Osteocyte (in vitro differentiated cells): ENCODE results near the gene HYCC1. TPM values are rescaled to one million over a fixed set of nuclear protein-coding genes. Genes with fewer than 3 reads are reported as not detected.

ENCODE experiments used
- DNase-seq: peaks from one replicate; pipeline ENCODE4 v3.0.0; 2021; ENCODE audit warnings: mixed read lengths; ENCODE audit not compliant: unreplicated experiment; ENCODE audit errors: extremely low spot score
- H3K27ac Mint-ChIP-seq: one replicate; pipeline ENCODE4 v1.8.0; 2021; ENCODE audit warnings: mild to moderate bottlenecking, mixed read lengths; ENCODE audit not compliant: unreplicated experiment
- H3K27me3 Mint-ChIP-seq: one replicate; pipeline ENCODE4 v1.8.0; 2021; ENCODE audit warnings: mixed read lengths; ENCODE audit not compliant: unreplicated experiment
- H3K36me3 Mint-ChIP-seq: one replicate; pipeline ENCODE4 v1.8.0; 2021; ENCODE audit warnings: mixed read lengths; ENCODE audit not compliant: unreplicated experiment
- H3K4me1 Mint-ChIP-seq: one replicate; pipeline ENCODE4 v1.8.0; 2021; ENCODE audit warnings: mixed read lengths; ENCODE audit not compliant: unreplicated experiment
- H3K4me3 Mint-ChIP-seq: one replicate; pipeline ENCODE4 v1.8.0; 2021; ENCODE audit warnings: mild to moderate bottlenecking, moderate library complexity, mixed read lengths; ENCODE audit not compliant: unreplicated experiment
- H3K9me3 Mint-ChIP-seq: one replicate; pipeline ENCODE4 v1.8.0; 2021; ENCODE audit warnings: mixed read lengths; ENCODE audit not compliant: unreplicated experiment
- total RNA-seq: library from RNA; stranded (reverse); gene quantifications from 2 replicates; pipeline ENCODE4 v1.2.1, GENCODE V29; 2021
- TF ChIP-seq, protein P1 (sequence below): fragments of 200-600 bp; sonication (generic); IDR thresholded peaks from 2 replicates; pipeline ENCODE4 v1.5.0; 2021; ENCODE audit warnings: antibody characterized with exemption, mild to moderate bottlenecking, moderate library complexity

The HYCC1 gene
- total RNA-seq, 1 donor from 2014 or later = 56.9 TPM

DNA sequence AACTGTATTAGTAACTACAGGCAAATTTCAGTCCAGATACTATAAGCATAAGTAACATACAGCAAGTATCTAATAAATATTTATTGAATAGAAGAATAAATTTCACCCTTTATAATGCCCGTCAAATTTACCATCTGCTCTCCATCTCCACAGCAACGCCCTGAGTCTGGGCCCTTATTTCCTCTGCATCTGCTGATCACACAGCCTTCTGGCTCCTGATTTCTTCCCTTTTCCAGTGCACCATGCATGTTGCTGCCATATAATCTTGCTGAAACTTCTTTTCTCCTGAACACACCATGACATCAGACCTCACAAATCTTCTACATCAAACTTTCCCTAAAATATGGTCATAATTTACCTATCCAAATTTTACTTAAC is 15.4 kb downstream of the HYCC1 start:
- H3K36me3 Mint-ChIP-seq = no peaks in the 10 kb centered on the region
- no peak overlapping the region for H3K27ac Mint-ChIP-seq
- DNase-seq = no peak
- peaks cover 38% of the 10 kb centered on the region for H3K4me1 Mint-ChIP-seq
- no peak overlapping the region for H3K4me3 Mint-ChIP-seq
- no peaks in the 10 kb centered on the region for H3K27me3 Mint-ChIP-seq
- TF ChIP-seq, protein P1, sequence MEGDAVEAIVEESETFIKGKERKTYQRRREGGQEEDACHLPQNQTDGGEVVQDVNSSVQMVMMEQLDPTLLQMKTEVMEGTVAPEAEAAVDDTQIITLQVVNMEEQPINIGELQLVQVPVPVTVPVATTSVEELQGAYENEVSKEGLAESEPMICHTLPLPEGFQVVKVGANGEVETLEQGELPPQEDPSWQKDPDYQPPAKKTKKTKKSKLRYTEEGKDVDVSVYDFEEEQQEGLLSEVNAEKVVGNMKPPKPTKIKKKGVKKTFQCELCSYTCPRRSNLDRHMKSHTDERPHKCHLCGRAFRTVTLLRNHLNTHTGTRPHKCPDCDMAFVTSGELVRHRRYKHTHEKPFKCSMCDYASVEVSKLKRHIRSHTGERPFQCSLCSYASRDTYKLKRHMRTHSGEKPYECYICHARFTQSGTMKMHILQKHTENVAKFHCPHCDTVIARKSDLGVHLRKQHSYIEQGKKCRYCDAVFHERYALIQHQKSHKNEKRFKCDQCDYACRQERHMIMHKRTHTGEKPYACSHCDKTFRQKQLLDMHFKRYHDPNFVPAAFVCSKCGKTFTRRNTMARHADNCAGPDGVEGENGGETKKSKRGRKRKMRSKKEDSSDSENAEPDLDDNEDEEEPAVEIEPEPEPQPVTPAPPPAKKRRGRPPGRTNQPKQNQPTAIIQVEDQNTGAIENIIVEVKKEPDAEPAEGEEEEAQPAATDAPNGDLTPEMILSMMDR = no peak
- no peaks in the 10 kb centered on the region for H3K9me3 Mint-ChIP-seq

DNA sequence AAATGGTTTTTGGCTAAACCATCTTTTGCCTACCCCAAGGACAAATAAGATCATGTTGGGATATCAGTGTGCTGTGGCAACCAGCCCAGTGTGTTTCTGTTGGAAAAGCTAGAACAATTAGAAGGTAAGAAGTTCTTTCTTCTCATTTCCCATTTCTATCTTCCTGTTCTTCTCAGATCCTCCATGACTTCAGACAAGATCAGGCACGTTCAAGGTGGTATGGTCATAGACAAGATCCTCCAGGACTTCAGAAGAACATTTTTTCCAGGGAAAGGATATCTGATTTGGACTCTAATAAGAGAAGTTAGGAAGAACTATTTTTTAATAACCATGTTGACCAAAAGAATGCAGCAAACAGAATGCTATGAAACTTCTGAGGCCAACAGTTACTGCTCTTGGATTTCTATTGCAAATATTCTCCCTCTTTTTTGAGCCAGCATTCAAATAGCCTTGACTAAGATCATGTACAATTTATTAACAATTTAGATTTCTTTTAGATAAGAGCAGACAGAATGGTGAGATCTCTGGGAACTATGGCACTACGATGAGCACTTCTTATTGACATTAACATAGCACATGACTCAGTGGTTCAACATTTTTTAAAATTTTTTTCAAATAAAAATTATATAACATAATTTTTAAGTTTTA is 15.9 kb downstream of the HYCC1 start:
- Mint-ChIP-seq H3K27ac (no peak overlapping the region), H3K9me3 (no peaks in the 10 kb centered on the region), H3K4me1 (peaks cover 36% of the 10 kb centered on the region), H3K36me3 (no peaks in the 10 kb centered on the region), H3K4me3 (no peak overlapping the region), H3K27me3 (no peaks in the 10 kb centered on the region)
- TF ChIP-seq, protein P1 = no peak
- no peak for DNase-seq

DNA sequence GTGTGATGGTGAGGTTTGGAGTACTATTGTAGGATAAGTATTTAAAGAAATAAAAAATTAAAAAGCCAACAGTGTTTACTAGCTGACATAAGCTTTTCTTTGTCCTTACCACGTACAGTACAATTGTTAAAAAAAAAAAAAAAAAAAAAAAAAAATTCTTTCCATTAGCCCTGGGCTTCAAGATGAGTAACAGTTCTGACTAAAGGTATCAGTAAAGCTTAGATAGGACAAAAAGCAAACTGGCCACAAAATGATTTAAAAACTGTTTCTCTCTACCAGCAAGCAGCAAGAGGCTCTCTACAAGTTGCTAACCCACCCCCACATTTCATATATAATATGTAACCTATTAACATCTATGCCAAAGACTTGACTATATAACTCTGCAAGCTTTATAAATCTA is 17.5 kb downstream of the HYCC1 start:
- Mint-ChIP-seq H3K4me1 (peaks cover 33% of the 10 kb centered on the region), H3K4me3 (no peak overlapping the region), H3K27ac (no peak overlapping the region), H3K36me3 (no peaks in the 10 kb centered on the region), H3K9me3 (no peaks in the 10 kb centered on the region), H3K27me3 (no peaks in the 10 kb centered on the region)
- no peak for DNase-seq
- TF ChIP-seq, protein P1 = no peak

DNA sequence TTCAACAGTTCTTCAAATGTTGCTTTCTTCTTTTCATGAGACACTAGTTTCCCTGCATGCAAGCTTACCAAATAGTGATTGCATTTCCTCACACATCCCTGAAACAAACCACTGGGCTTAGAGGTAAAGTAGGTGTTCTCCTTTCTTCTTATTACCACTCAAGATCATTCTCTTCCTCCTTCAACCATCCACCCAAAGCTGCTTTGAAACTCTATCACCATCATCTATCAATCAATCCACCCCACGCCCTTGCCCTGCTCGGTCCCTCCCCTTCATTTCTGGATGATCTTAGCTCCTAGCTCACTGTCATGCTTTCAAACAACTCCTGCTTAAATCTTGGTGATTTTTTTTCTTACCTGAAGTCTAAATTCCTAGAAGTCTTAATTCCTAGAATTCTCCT is 18.9 kb downstream of the HYCC1 start:
- H3K27me3 Mint-ChIP-seq = no peaks in the 10 kb centered on the region
- peaks cover 31% of the 10 kb centered on the region for H3K4me1 Mint-ChIP-seq
- H3K27ac Mint-ChIP-seq = no peak overlapping the region
- TF ChIP-seq, protein P1 = no peak
- no peak overlapping the region for H3K4me3 Mint-ChIP-seq
- H3K9me3 Mint-ChIP-seq = no peaks in the 10 kb centered on the region
- no peak for DNase-seq
- peaks cover 4% of the 10 kb centered on the region for H3K36me3 Mint-ChIP-seq

DNA sequence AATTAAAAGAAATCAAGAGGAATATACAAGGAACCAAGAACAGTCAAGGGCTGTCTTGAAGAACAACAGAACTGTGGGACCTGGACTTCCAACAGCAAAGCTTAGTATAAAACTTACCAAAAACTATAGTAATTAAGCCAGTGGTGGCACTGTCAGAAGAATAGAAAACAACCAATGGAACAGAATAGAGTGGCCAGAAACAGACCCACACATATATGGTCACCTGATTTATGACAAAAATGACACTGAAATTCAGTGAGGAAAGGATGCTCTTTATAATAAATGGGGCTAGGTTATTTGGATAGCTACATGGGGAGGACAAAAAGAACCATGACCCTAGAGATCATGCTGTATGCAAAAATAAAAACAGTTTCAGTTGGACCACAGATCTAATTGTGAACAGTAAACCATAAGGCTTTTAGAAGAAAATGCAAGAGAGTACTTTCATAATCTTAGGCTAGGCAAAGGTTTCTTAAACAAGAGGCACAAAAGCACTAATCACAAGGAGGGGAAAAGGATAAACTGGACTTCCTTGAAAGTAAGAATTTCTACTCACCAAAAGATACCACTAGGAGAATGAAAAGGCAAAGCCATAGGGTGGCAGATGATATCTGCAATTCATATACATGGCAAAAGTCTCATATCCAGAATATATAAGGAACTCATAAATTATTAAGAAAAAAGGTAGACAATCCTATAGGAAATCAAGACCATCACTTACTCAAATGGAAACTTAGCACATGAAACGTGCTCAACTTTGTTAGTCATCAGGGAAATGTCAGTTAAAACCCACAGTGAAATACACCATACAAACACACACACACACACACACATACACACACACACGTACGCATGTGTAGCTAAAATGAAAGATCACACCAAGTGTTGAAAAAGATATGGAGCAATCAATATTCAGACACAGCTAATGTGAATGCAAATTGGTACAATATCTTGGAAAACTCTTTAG is 20.8 kb downstream of the HYCC1 start:
- DNase-seq = no peak
- Mint-ChIP-seq H3K36me3 (peaks cover 8% of the 10 kb centered on the region), H3K4me3 (no peak overlapping the region), H3K27me3 (no peaks in the 10 kb centered on the region), H3K9me3 (no peaks in the 10 kb centered on the region), H3K27ac (no peak overlapping the region), H3K4me1 (peaks cover 18% of the 10 kb centered on the region)
- TF ChIP-seq, protein P1 = no peak
